Purkinje cell (primary cell): ENCODE measurements around the gene PPP1CA. TPM values are rescaled to one million over a fixed set of nuclear protein-coding genes. Genes with fewer than 3 reads are reported as not detected.

Source experiments
- polyA plus RNA-seq: library from polyadenylated mRNA; unstranded; fragments of >200 nt; fragmentation: Nextera tagmentation; gene quantifications from 2 replicates; pipeline ENCODE4 v1.2.1, GENCODE V29; 2014

The PPP1CA gene
- polyA plus RNA-seq, result 14.0 and 30.5 TPM in 2 replicates

DNA sequence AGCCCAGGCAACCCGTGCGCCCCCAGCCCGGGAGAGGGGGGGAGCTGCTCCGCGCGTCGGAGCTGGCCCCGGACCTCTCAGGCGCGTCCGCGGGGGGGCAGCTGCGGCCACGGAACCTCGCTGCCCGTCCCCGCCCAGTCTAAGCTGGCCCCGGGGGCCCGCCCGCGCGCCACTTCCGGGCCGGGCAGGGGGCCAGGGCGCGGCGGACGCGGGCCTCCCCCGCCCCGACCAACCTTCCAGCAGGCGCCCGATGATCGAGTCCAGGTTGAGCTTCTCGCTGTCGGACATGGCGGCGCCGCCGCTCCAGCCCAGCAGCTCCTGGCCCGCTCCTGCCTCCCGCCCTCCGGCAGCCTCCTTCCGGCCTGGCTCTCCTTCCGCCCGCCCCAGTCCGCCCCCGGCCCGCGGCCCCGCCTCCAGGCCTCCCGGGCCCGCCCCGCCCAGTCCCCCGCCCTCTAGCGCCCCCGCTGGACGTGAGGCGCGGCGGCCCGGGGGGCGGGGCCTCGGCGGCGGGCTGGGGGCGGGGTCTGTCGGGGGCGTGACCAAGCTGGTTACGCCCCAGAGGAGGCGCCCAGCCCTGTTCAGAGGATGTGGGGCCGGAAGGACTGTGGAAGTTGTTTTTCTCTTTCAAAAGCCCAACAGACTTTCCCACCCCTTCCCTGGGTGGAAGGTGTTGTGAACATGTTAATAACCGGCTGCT is at the start of gene PPP1CA:
Gene PPP1CA, minus strand, starts transcription at position 364 of the 697 bp plus-strand sequence. Its CDS starts 76 bp downstream, at position 288.

DNA sequence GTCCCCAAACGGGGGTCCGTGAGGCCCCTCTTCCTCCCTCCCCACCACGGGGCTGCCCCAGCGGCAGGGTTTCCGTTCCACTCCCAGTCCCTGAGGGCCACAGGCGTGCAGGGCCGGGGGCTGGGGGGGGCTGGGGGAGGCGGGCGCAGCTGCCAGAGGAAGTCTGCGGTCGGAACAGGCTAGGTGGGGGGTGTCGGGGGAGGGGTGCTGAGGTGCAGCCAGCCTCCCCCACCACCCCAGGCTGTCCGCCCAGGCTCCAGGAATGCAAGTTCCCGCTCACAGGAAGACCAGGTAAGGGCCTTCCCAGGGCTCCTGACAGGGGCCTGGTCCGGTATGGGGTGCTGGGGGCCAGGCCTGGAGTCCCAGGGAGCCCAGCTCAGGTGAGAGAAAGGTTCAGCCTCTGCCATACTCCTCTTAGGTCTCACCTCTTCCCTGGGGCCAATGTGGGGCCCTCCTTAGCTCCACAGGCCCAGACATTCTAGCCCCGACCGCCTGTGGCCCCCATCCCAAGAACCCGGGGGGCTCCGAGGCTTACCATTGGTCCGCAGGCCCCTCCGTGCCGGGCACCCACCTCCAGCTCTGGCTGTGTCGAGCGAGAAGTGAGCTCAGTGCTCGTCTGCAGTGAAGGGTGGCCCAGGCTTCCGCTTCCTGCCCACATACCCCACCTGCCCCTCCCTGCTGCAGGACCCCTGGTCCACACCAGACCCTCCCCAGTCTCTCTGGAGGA is 35.6 kb upstream of the PPP1CA start, which contains the start of gene PTPRCAP:
Gene PTPRCAP, minus strand, starts transcription at position 601 of the 727 bp plus-strand sequence. Its CDS starts 63 bp downstream, at position 538.

GRCh38 chr11:67428052-67429001 is 26.7 kb upstream of the PPP1CA start, which contains the start of gene RPS6KB2:
Gene RPS6KB2, plus strand, starts transcription at chr11:67428494. Its CDS starts 52 bp downstream, at chr11:67428546.

DNA sequence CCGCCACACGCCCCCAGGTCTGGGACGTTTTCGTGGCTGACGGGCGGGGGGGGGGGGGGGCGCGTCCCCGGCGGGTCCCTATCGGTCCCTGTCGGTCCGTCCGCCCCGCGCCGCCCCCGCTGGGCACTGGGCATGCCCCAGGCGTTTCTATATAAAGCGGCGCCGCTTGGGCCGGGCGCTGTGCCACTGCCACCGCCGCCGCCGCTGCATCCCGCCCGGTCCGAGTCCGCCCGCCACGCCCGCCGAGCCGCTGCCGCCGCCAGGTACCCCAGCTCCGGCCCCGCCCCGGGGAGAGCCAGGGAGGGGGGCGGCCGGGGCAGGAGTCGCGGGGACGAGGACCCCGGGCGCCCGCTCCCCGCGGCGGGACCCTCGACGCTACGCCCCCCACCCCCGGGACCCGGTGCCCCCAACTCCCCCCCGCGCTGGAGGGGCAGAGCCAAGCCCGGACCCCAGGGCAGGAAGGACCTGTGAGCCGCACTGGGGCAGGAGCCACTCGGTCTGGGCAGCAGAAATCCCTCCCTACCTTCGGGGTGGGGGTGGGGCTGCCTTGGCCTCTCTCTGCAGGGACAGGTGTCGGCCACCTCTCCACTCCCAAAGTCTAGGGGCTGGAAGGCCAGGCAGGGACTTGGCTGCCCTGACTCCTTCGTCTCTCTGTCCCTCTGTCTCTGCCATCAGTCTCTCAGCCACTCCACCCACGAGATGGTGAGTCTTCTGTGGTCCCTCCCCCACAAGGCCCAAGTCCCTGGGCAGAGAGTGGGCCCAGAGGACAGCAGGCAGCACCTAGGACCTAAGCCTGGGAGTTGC is 14.0 kb upstream of the PPP1CA start, which contains the start of gene CARNS1:
Gene CARNS1, plus strand, starts transcription at position 178 of the 804 bp plus-strand sequence. Its CDS starts 522 bp downstream, at position 700.

DNA sequence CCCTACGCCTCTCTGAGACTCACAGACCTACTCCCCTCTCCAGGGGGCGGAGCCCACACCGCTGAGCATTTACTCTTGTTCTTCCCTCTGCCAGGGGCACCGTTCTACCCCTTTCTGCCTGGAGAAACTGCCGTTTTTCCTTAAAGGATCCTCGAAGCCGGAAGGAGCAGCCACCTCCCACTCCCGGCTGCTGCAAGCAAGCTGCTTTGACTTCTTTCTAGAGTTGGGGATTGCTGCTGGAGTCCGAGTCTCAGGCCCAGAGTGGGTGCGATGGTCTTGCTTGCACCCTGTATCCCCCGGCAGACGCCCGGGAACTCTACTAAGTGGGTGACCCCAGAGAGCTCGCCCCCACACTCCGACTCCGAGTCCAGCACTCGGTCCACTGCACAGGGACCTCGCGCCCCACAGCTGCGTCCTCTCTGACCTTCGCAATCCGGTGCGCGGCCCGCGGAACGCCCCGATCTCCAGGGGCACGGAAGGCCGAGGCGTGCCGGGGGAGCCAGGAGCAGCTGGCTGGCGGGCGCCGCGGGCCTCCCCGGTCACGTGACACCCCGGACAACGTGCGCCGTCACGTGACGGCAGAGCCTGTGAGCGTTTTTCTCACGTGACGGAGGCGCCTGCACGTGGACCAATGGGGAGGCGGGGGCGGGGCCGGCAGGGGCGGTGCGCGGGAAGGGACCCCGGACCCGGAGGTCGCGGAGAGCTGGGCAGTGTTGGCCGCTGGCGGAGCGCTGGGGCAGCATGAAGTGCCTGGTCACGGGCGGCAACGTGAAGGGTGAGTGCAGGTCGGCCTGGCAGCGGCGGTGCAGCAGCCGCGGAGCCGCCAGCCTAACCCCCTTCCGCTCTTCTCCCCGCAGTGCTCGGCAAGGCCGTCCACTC is 10.1 kb downstream of the PPP1CA start, which contains the start of gene RAD9A:
Gene RAD9A, plus strand, starts transcription at position 683 of the 879 bp plus-strand sequence. Its CDS starts 59 bp downstream, at position 742.

DNA sequence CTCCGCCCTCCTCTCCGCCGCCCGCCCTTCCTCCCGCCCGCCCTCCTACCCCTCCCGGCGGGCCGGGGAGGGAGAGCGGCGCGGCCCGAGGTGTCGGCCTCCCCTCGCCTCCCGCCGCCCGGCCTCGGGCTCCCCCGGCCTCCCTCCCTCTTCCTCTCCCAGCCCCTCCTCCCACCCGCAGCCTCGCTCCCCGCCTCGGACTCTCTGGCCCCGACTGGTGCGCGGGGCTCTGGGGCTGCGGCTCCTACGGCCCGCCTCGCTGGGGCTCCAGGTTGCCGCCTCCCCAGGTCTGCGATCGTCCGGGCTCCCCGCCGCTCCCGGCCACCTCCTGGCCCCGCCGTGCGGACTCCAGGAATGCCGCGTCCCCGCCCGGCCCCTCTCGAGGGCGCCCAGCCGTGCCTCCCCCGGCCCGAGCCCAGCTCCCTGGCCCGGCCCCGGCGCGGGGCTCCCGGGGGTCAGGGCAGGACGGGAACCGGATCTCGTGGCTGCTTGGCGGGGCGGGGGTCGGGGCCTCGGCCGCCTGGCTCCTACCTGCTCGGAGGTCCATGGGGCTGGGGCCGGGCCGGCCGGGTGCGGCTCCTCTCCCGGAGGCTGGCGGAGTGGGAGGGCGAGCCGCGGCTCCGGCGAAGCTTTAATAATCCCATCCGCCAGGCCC is 28.5 kb downstream of the PPP1CA start, which contains the start of gene CLCF1:
Gene CLCF1, minus strand, starts transcription at position 606 of the 655 bp plus-strand sequence. Its CDS starts 59 bp downstream, at position 547.

GRCh38 chr11:67353317-67354074 is 48.2 kb downstream of the PPP1CA start, which contains the start of gene POLD4:
Gene POLD4, minus strand, starts transcription at chr11:67353546. Its CDS starts 147 bp downstream, at chr11:67353399.

Other genes starting within 250 kb of the PPP1CA start
- gene GRK2, start 135.4 kb downstream of the PPP1CA start, polyA plus RNA-seq, result 1.1 and 1.2 TPM in 2 replicates
- 0.63 and 4.3 TPM in 2 replicates for gene ANKRD13D, start 112.6 kb downstream of the PPP1CA start, polyA plus RNA-seq
- gene SSH3, start 98.3 kb downstream of the PPP1CA start, polyA plus RNA-seq, result 3.2 TPM in 1 of 2 replicates, not detected in the other
- 4.0 TPM in 1 of 2 replicates, not detected in the other for gene POLD4, start 48.3 kb downstream of the PPP1CA start, polyA plus RNA-seq
- gene CLCF1, start 28.3 kb downstream of the PPP1CA start, polyA plus RNA-seq, result not detected in 2 replicates
- gene RAD9A, start 9.9 kb downstream of the PPP1CA start, polyA plus RNA-seq, result 0.35 and 2.5 TPM in 2 replicates
- not detected in 2 replicates for gene TBC1D10C, start 2.2 kb upstream of the PPP1CA start, polyA plus RNA-seq
- gene CARNS1, start 13.8 kb upstream of the PPP1CA start, polyA plus RNA-seq, result 0.39 and 0.41 TPM in 2 replicates
- 0.66 TPM in 1 of 2 replicates, not detected in the other for gene RPS6KB2, start 26.6 kb upstream of the PPP1CA start, polyA plus RNA-seq
- gene PTPRCAP, start 35.8 kb upstream of the PPP1CA start, polyA plus RNA-seq, result 1.0 TPM in 1 of 2 replicates, not detected in the other
- 1.5 and 4.7 TPM in 2 replicates for gene CORO1B, start 41.6 kb upstream of the PPP1CA start, polyA plus RNA-seq
- gene GPR152, start 50.9 kb upstream of the PPP1CA start, polyA plus RNA-seq, result not detected in 2 replicates
- 0.08 and 0.52 TPM in 2 replicates for gene CABP4, start 53.5 kb upstream of the PPP1CA start, polyA plus RNA-seq
- 37.1 and 46.2 TPM in 2 replicates for gene TMEM134, start 67.4 kb upstream of the PPP1CA start, polyA plus RNA-seq
- gene AIP, start 81.2 kb upstream of the PPP1CA start, polyA plus RNA-seq, result 33.2 and 34.2 TPM in 2 replicates
- 0.10 and 0.95 TPM in 2 replicates for gene PITPNM1, start 103.5 kb upstream of the PPP1CA start, polyA plus RNA-seq
- 30.5 and 34.5 TPM in 2 replicates for gene CDK2AP2, start 106.3 kb upstream of the PPP1CA start, polyA plus RNA-seq
- gene CABP2, start 121.6 kb upstream of the PPP1CA start, polyA plus RNA-seq, result not detected in 2 replicates
- gene GSTP1, start 182.0 kb upstream of the PPP1CA start, polyA plus RNA-seq, result 101 and 134 TPM in 2 replicates
- gene NDUFV1, start 205.1 kb upstream of the PPP1CA start, polyA plus RNA-seq, result 104 and 130 TPM in 2 replicates
- 0.46 and 0.71 TPM in 2 replicates for gene NUDT8, start 228.1 kb upstream of the PPP1CA start, polyA plus RNA-seq
- gene TBX10, start 237.9 kb upstream of the PPP1CA start, polyA plus RNA-seq, result not detected in 2 replicates
- not detected in 2 replicates for gene ACY3, start 248.9 kb upstream of the PPP1CA start, polyA plus RNA-seq